Heart left ventricle (tissue), 16 donors: ENCODE data around the gene STPG3. TPM values are rescaled to one million over a fixed set of nuclear protein-coding genes. Genes with fewer than 3 reads are reported as not detected.

Source experiments
- ATAC-seq, 4 donors: fragments of 200-7000 bp; cut with Tn5 transposase; one replicate each; pipeline ENCODE4 v1.9.1; 2020 to 2022; ENCODE audit warnings: moderate library complexity in 4 of 4, mild to moderate bottlenecking in 3 of 4, moderate number of reproducible peaks in 1 of 4
- DNase-seq, 5 donors: peaks; one replicate each; pipeline ENCODE4 v3.0.0-alpha.2; 2020
- H3K27ac ChIP-seq, 12 donors: fragments of 200-600 bp; sonication (generic) in 4 of 12; one replicate each; pipeline versions ENCODE4 v1.5.0 to v1.8.0; 2016 to 2022; ENCODE audit warnings: mild to moderate bottlenecking in 2 of 12
- H3K27me3 ChIP-seq, 9 donors: fragments of 200-600 bp; sonication (generic) in 2 of 9; one replicate each; pipeline versions ENCODE4 v1.5.1 to v1.8.0; 2016 to 2022; ENCODE audit warnings: mild to moderate bottlenecking in 3 of 9
- H3K36me3 ChIP-seq, 9 donors: fragments of 200-600 bp; sonication (generic) in 2 of 9; one replicate each; pipeline versions ENCODE4 v1.5.0 to v1.8.0; 2018 to 2022; ENCODE audit warnings: mild to moderate bottlenecking in 2 of 9
- H3K4me1 ChIP-seq, 12 donors: fragments of 200-600 bp; sonication (generic) in 4 of 12; one replicate each; pipeline versions ENCODE4 v1.5.0 to v1.8.0; 2016 to 2022; ENCODE audit warnings: mild to moderate bottlenecking in 3 of 12
- H3K4me3 ChIP-seq, 12 donors: fragments of 200-600 bp; sonication (generic) in 4 of 12; one replicate each; pipeline versions ENCODE4 v1.5.0 to v1.8.0; 2017 to 2022; ENCODE audit warnings: mild to moderate bottlenecking in 9 of 12, moderate library complexity in 4 of 12
- H3K9me3 ChIP-seq, 12 donors: fragments of 200-600 bp; sonication (generic) in 4 of 12; one replicate each; pipeline versions ENCODE4 v1.5.0 to v1.8.0; 2016 to 2022; ENCODE audit warnings: mild to moderate bottlenecking in 1 of 12
- POLR2A ChIP-seq, 2 donors: fragments of 450-650 bp; IDR thresholded peaks; one replicate each; pipeline ENCODE4 v1.6.1; 2017; ENCODE audit warnings: antibody characterized with exemption in 2 of 2, mild to moderate bottlenecking in 2 of 2, moderate library complexity in 2 of 2
- WGBS, 4 donors: extraction: QIAGEN DNeasy Blood & Tissue Kit in 2 of 4; methylation state at CpG; one replicate each; pipeline versions ENCODE4 v1.1.5 to v1.1.7; 2013 to 2018; 5-methylcytosine and 5-hydroxymethylcytosine counted together
- intact Hi-C, 10 donors: fragments of 100-400 bp; cut with DNase I; formaldehyde crosslinking; loops; one replicate each; pipeline versions ENCODE4 v1.11.1 to v1.14.2; 2022
- polyA plus RNA-seq, 2 donors: library from polyadenylated mRNA; stranded (reverse); fragments of 200-250 nt; gene quantifications; one replicate each; pipeline ENCODE4 v1.2.3, GENCODE V29; 2013
- total RNA-seq, 9 donors: library from RNA; depleted of rRNA in 2 of 9; stranded (reverse); fragments of >200 nt in 2 of 9; fragmentation: NEBNext Ultra II Directional in 3 of 9; extraction: Animal tissue kit (Norgen Biotek cat#: 25700) in 3 of 9; gene quantifications; one replicate each; pipeline versions ENCODE4 v1.1.0 to v1.2.4, GENCODE V29; 2016 to 2023
- TF ChIP-seq, protein P1 (sequence below), 12 donors: fragments of 200-600 bp; sonication (generic) in 4 of 12; IDR thresholded peaks; one replicate each; pipeline versions ENCODE4 v1.5.0 to v1.8.0; 2018 to 2022; ENCODE audit warnings: antibody characterized with exemption in 12 of 12, mild to moderate bottlenecking in 5 of 12
- donor health status: ischemic (EF 13 %, LVEDD 7.1; RV severe dilation, severe dysfunction).
- donor health status: healthy with polysubstance abuse.
- donor health status: DM: no; HTN: yes; CAD: no.
- donor health status: DM: no; HTN: no; CAD: no.
- donor health status: ischemic (EF 25% LVEDD 6.9; RV normal size, moderate dysfunction).
- donor health status: ischemic (EF 25% LVEDD 5.7; RV mildly dilated, moderate dysfunction).
- donor health status: healthy.
- donor health status: DM: yes; HTN: yes; CAD: no.
- donor health status: ischemic (EF 35%, LVEDD 5.7; RV mildly dilated, moderate dysfunction).
- donor health status: nonischemic (EF 11% LVEDD 7.7; RV severe dilation, severe dysfunction).
- donor health status: DM: yes; HTN: yes; CAD: no.
- donor health status: PGD.
- donor health status: ischemic (EF 29% LVEDD 5.4; RV normal size, mild dysfunction).
- donor health status: nonischemic (EF 23%, LVEDD 6.1; RV moderate dilation, normal function).

STPG3 gene
- total and polyA plus RNA-seq, 11 donors = 0.23 to 0.61 (median 0.31) TPM; not detected in 8

DNA sequence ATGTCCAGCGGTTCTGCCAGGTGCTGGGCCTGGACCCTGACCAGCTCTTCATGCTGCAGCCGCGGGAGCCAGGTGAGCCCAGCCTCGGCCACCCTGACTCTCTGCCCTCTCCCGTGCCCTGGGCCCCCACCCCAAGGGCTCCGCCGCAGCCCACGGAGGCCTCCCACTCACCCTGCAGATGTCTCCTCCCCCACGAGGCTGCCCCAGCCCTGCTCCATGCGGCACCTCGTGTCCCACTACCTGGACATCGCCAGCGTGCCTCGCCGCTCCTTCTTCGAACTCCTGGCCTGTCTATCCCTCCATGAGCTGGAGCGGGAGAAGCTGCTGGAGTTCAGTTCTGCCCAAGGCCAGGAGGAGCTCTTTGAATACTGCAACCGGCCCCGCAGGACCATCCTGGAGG lies 36.5 kb upstream of the STPG3 start:
- Histone ChIP-seq H3K9me3 (no peaks in the 10 kb centered on the region), H3K36me3 (peaks cover 0 to 25% (median 0%) of the 10 kb centered on the region in 9 donors), H3K4me1 (peaks cover 2 to 26% (median 21%) of the 10 kb centered on the region in 12 donors), H3K4me3 (no peak overlapping the region), H3K27me3 (no peaks in the 10 kb centered on the region), H3K27ac (no peak overlapping the region)
- DNase-seq (no peak), ATAC-seq (no peak)
- WGBS, 4 donors = 93 to 95% (median 94%) methylated on average over 16 to 19 of the region's 19 CpGs
- TF ChIP-seq, protein P1, sequence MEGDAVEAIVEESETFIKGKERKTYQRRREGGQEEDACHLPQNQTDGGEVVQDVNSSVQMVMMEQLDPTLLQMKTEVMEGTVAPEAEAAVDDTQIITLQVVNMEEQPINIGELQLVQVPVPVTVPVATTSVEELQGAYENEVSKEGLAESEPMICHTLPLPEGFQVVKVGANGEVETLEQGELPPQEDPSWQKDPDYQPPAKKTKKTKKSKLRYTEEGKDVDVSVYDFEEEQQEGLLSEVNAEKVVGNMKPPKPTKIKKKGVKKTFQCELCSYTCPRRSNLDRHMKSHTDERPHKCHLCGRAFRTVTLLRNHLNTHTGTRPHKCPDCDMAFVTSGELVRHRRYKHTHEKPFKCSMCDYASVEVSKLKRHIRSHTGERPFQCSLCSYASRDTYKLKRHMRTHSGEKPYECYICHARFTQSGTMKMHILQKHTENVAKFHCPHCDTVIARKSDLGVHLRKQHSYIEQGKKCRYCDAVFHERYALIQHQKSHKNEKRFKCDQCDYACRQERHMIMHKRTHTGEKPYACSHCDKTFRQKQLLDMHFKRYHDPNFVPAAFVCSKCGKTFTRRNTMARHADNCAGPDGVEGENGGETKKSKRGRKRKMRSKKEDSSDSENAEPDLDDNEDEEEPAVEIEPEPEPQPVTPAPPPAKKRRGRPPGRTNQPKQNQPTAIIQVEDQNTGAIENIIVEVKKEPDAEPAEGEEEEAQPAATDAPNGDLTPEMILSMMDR (IDR thresholded peaks at IDR 0.05) = no peak
- no peak for TF ChIP-seq POLR2A (IDR thresholded peaks at IDR 0.05)
- intact Hi-C loops = no loop called here

DNA sequence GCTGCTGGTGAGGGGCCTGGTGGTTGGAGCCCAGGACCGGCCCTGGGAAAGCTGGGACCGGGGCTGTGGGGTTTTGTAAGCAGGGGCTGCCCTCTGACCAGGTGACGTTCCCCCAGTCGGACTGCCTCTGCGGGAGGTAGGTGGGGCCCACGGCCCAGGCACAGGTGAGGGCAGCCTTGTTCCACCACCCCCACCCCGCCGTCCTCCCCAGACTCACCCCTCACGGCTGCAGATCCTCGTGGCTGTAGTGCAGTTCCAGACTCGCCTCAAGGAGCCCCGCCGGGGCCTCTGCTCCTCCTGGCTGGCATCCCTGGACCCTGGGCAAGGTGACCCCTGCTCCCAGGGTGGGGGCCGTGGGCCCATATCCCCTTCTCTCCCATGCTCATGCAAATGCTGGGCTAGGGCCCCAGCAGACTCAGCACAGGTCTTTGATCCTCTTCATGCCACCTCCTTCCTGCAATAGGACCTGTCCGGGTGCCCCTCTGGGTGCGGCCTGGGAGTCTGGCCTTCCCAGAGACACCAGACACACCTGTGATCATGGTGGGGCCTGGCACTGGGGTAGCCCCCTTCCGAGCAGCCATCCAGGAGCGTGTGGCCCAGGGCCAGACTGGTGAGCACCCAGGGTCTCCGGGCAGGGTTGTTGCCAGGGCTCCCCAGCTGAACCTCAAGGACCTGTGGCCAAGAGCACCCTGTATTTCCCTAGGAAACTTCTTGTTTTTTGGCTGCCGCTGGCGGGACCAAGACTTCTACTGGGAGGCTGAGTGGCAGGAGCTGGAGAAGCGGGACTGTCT lies 35.7 kb upstream of the STPG3 start:
- WGBS, 4 donors = 94 to 96% (median 95%) methylated on average over 21 to 22 of the region's 22 CpGs
- DNase-seq (no peak), ATAC-seq (no peak)
- Histone ChIP-seq H3K9me3 (no peaks in the 10 kb centered on the region), H3K27me3 (no peaks in the 10 kb centered on the region), H3K27ac (no peak overlapping the region), H3K4me1 (peaks cover 2 to 26% (median 21%) of the 10 kb centered on the region in 12 donors), H3K36me3 (peaks cover 0 to 19% (median 0%) of the 10 kb centered on the region in 9 donors), H3K4me3 (no peak overlapping the region)
- intact Hi-C loops = no loop called here
- no peak for TF ChIP-seq POLR2A (IDR thresholded peaks at IDR 0.05)
- TF ChIP-seq, protein P1 (IDR thresholded peaks at IDR 0.05) = no peak

DNA sequence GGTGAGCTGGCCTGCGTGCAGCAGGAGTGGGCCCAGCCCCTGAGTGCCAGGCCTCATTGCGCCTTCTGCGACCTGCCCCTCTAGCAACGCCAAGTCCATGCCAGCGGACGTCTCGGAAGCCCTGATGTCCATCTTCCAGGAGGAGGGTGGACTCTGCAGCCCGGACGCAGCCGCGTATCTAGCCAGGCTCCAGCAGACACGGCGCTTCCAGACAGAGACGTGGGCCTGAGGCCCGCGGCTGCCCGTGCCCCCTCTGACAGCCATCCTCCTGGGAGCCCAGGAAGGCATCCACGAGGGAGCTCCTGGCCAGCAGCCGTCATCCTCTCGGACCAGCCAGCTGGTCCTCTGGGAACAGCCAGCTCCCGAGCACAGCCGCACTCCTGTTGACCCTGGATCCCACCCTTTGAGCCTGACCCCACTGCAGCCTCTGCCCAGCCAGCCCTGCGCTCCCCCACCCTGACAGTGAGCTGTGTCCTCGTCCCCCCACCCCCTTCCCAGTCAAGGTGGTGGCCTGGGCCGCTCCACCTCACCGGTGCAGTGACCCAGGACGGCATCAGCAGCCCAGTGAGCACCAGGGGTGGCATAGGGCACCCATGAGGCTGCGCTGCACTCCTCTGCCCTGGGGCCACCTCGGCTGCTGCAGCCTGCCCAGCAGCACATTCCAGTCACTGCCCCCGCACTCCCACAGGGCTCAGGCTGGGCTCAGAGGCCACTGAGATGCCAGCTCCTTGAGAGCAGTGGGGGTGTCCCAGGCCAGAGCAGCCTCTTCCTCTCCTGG lies 34.7 kb upstream of the STPG3 start:
- peaks cover 2 to 30% (median 22%) of the 10 kb centered on the region in 12 donors for H3K4me1 ChIP-seq
- DNase-seq (no peak), ATAC-seq (no peak)
- no peaks in the 10 kb centered on the region for H3K9me3 ChIP-seq
- intact Hi-C loops = no loop called here
- TF ChIP-seq, protein P1 (IDR thresholded peaks at IDR 0.05) = no peak
- TF ChIP-seq POLR2A (IDR thresholded peaks at IDR 0.05) = no peak
- WGBS, 4 donors = 90 to 96% (median 92%) methylated on average over 17 to 30 of the region's 30 CpGs
- peak overlapping the region in 1 of 12 donors; percentile 55 for H3K4me3 ChIP-seq
- peaks cover 0 to 19% (median 0%) of the 10 kb centered on the region in 9 donors for H3K36me3 ChIP-seq
- peaks cover 0 to under 1% (median 0%) of the 10 kb centered on the region in 9 donors for H3K27me3 ChIP-seq
- no peak overlapping the region for H3K27ac ChIP-seq
